ENCODE results near the gene MMP12. TPM values are rescaled to one million over a fixed set of nuclear protein-coding genes. Genes with fewer than 3 reads are reported as not detected.

The MMP12 gene
- total RNA-seq, 1 experiment from 2014 or later: not detected

- BruUV-seq (replicated peaks): no TSS peak
- Mint-ChIP-seq H3K9me3 (ENCODE audit: low read depth, unreplicated experiment) (peaks cover 5% of the 10 kb centered on the region), H3K27ac (ENCODE audit: unreplicated experiment) (no peak overlapping the region), H3K36me3 (ENCODE audit: insufficient read depth, unreplicated experiment) (no peaks in the 10 kb centered on the region), H3K4me3 (ENCODE audit: low read depth, unreplicated experiment) (no peak overlapping the region), H3K4me1 (ENCODE audit: low read depth, unreplicated experiment) (no peaks in the 10 kb centered on the region), H3K27me3 (ENCODE audit: unreplicated experiment) (peaks cover 20% of the 10 kb centered on the region)
- intact Hi-C loops (cut with micrococcal nuclease; ENCODE audit: unreplicated experiment): loop anchor here (5.0 kb wide), 1 partner anchor 129 kb away; no protein-coding TSS in a partner anchor
- DNase-seq: no peak
- CTCF ChIA-PET: no interaction called here
- TF ChIP-seq CTCF (IDR thresholded peaks at IDR 0.05; ENCODE audit: unreplicated experiment): no peak
Measured at GRCh38 chr11:102813484-102813883, 61.3 kb downstream of the MMP12 start.

Other genes with a start within 250 kb of the MMP12 start
- gene MMP20, start 249.7 kb downstream of the MMP12 start, total RNA-seq (2022): not detected in 2 replicates
- not detected in 2 replicates for gene MMP27, start 169.2 kb downstream of the MMP12 start, total RNA-seq (2022)
- gene MMP8, start 150.0 kb downstream of the MMP12 start, total RNA-seq (2022): not detected in 2 replicates
- gene MMP10, start 94.4 kb downstream of the MMP12 start, total RNA-seq (2022): not detected in 2 replicates
- gene MMP1, start 76.8 kb downstream of the MMP12 start, total RNA-seq (2022): 30.4 and 33.5 TPM in 2 replicates
- not detected in 2 replicates for gene MMP3, start 31.4 kb downstream of the MMP12 start, total RNA-seq (2022)
- gene MMP13, start 80.8 kb upstream of the MMP12 start, total RNA-seq (2022): not detected in 2 replicates
- gene DCUN1D5, start 217.2 kb upstream of the MMP12 start, total RNA-seq (2022): 23.1 and 26.7 TPM in 2 replicates
- gene DYNC2H1, start 234.4 kb upstream of the MMP12 start, total RNA-seq (2022): 3.4 and 4.9 TPM in 2 replicates

Data from Calu3 (cell line).